HG02571 (cell line): ENCODE results near the gene PPP4C.
A peak's percentile ranks its signal among the peaks of the same experiment; 100 is the strongest.
"Not testable (repeated sequence)": the region's sequence is repeated elsewhere in the genome, so short reads cannot be mapped to it uniquely, and the experiment has no call there.

Experiments used
- ATAC-seq: cut with Tn5 transposase; IDR thresholded peaks from one replicate; pipeline ENCODE4 v1.9.1; 2021; ENCODE audit warnings: mild to moderate bottlenecking, moderate library complexity; ENCODE audit not compliant: unreplicated experiment

PPP4C gene

DNA sequence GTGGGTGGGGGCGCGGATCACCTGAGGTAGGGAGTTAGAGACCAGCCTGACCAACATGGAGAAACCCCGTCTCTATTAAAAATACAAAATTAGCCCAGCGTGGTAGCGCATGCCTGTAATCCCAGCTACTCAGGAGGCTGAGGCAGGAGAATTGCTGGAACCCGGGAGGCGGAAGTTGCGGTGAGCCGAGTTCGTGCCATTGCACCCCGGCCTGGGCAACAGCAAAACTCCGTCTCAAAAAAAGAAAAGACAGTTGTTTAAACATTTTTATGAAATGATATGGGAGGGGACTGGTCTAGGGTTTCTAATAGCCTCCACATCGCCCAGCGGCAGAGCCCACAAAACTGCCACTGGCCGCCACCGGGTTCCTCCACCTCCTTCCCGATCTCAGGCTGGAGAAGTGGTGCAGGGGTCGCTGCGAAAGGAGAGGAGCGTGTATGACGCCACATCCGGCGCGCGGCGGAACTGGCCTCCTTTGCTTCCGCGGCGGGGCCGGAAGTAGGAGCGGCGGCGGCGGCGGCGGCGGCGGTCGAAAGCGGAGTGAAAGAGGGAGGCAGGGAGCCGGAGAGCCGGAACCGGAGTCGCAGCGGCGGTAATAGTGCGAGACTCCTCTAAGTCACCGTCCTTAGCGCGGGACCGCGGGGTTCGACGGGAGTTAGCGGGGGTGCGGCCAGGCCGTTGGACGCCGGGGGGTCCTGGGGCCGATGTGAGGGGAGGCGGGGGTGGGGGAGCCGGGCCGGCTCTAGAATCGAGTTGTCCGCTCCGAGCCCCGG is at the start of gene PPP4C:
PPP4C (plus strand) TSS at position 492 of the 773 bp plus-strand sequence. CDS start 384 bp downstream, outside the sequence.
- ATAC-seq, result peak; percentile 65

DNA sequence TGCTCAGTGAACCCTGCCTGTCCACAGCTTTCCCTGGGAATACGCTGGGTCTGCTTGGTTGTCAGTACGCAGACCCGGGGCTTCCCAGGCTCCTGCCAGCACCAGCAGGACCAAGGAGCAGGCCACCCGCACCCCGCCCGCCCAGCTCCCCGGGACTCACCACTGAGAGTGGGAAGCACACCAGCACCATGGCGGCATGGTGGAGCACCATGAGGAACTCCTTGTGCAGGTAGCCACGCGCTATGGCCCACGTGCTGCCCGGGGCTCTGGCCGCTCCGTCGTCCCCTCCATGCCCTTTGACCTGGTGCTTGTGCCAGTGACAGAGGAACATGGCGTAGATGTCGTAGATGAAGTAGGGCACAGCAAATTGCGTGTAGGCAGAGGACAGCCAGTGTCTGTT is 49.3 kb upstream of the PPP4C start:
- ATAC-seq, result no peak

GRCh38 chr16:30027588-30028437 is 48.0 kb upstream of the PPP4C start:
- no peak for ATAC-seq

- no peak for ATAC-seq
Observed at GRCh38 chr16:30028438-30029076, 47.2 kb upstream of the PPP4C start.

DNA sequence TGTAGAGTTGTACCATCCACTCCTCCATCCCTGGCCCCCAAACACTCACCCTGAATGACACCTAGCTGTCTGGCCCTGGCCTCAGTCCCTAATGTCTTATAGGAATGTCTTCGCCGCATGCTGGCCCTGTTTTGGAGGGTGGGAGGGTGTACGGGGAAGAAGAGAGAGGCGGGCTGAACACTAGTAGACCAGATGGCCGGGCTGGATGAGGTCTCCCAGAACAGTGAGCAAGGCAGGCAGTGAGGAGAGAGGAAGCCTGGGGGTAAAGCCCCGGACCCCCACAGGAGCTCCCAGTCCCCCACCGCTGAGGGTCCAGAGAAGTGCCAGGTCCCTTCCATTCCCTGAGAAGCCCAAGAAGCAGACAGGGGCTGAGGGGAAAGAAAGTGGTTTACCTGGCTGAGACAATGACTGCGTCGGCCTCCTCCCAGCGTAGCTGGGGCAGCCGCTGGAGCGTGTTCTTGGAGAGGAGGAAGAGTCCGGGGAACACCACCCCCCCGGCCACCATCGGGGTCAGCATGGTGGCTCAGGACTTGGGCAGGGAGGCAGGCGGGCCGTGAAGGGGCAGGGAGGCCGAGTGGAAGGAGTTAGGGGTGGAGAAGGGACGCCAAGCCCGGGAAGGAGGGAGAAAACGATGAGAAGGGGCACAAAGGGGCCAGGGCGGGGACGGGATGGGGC is 45.6 kb upstream of the PPP4C start:
- ATAC-seq, result no peak

DNA sequence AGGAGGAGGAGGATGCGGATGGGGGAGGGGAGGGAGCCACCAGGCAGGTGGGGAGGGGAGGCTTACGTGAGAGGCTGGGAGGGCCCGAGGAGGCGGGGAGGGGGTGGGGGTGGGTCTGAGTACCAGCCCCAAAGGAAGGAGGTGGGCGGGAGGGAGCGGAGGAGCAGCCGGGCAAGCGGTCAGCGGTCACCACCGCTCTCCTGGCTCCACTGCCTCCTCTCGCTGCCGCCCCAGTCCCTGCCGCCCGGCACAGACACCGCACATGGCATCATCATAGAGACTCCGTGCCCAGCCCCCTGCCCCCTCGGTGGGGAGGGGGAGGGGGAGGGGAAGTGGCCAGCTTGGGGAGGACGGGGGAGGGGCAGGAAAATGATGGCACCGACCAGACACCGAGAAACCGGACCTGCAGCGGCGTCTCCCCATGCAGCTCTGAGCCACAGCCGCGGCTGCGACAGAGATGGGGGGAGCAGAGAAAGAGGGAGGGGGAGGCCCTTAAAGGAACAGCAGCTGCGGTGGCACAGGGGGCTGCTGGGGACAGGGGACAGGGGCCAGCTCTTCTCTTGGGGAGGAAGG is 44.9 kb upstream of the PPP4C start, which contains the start of gene TLCD3B:
TLCD3B (minus strand) TSS at position 431 of the 573 bp plus-strand sequence. CDS start 744 bp downstream, outside the sequence.
- ATAC-seq, result no peak

GRCh38 chr16:30031477-30031918 is 44.3 kb upstream of the PPP4C start:
- no peak for ATAC-seq

GRCh38 chr16:30032083-30032819 is 43.5 kb upstream of the PPP4C start:
- ATAC-seq, result no peak

DNA sequence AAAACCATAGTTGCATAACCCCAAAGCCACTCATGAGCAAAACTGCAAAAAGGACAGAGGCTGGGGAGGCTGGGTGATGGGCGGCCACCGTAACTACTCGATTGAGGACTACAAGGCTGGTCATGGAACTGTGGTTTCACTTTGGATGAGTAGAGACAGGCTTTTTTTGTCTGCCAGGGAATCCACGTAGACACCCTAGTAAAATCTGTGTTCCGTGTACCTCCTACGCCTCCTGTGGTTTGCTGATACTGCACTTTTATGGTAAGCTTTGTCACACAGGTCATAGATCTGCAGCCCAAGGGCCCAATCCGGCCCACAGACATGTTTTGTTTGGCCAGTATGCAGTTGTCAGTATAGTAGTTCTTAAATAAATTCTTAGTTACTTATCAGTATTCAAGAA is 42.5 kb upstream of the PPP4C start:
- ATAC-seq, result no peak

DNA sequence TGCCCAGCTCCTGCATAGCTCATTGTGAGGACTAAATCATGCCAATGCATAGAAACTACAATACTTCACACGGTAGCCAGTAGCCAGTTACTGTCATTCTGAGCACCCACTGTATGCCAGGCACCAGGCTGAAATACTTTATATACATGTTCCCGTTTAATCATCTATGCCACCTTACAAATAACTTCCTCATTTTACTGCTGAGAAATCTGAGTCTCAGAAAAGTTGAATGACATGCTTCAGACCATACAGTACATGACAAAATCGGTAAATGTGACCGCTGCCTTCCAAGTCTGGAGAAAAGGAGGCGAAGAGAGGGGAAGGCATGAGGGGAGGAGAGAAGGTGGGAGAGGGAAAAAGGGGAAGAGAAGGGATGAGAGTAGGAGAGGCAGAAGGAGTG is 35.6 kb upstream of the PPP4C start:
- no peak for ATAC-seq

- ATAC-seq, result not testable (repeated sequence)
Observed at GRCh38 chr16:30040690-30041089, 35.1 kb upstream of the PPP4C start.

- no peak for ATAC-seq
Observed at GRCh38 chr16:30041841-30042240, 34.0 kb upstream of the PPP4C start.

- no peak for ATAC-seq
Observed at GRCh38 chr16:30046178-30046577, 29.6 kb upstream of the PPP4C start.

DNA sequence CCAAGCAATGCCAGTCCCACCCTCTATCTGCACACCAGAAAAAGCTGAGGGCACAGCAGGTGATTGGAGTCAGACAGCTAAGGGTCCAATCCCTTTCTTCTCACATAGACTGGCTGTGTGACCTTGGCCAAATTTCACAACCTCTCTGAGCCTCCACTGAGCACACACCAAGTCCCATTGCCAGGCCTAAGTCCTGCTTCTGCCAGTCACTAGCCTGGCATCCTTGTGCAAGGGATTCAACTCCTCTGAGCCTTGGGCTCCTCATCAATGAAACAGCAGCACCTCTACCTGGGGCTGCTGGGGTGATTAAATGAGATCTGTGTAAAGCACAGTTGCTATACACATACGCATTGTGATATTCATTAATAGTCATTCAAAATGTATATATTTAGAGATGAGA is 29.2 kb upstream of the PPP4C start:
- no peak for ATAC-seq

DNA sequence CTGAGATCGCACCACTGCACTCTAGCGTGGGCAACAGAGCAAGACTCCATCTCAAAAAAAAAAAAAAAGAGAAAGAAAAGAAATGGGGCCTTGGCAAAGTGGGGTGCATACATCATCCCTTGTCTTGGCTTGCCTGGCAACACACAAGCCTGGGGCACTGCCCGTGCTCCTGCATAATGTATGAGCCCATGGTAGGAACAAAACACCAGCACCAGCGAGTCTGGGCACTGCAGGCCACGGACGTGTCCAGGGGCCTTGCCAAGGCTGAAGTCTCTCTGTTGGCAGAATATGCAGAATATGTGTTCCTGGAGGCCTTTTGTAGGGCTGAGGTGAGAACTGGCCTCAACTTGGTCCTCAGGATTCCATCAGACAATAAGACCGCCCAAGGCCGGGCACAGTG is 25.9 kb upstream of the PPP4C start:
- ATAC-seq, result no peak

GRCh38 chr16:30051518-30051917 is 24.3 kb upstream of the PPP4C start:
- ATAC-seq, result no peak

DNA sequence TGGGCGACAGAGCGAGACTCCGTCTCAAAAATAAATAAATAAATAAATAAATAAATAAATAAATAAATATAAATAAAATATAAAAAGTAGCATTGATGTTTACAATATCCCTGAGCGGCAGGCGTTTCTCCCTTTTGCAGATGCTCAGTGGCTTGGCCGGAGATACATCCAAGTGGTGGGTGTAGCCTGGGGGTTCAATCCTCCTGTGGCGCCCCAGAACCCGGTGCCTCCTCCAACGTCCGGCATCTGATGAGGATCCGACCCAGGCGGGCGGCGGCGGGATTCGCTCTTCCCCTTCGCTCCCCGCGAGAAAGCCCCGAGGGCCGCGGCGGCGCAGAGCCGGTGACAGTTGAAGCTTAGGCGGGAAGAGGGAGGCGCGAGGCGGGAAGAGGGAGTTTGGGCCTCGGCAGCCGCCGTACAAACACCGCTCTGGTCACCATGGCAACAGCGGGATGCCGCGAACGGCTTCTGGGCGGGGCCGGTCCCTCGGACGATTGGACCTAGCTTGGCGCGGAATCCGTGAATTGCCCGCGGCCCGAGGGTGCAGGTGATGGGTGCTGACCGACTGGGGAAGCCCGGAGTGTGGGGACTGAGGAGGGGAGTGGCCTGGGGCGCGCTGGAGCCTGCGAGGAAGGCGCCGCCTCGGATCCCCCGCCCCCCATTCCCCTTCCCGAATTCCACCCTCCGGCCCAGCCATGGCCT is 23.0 kb upstream of the PPP4C start:
- ATAC-seq, result peak; percentile 43

GRCh38 chr16:30053376-30054015 is 22.3 kb upstream of the PPP4C start:
- no peak for ATAC-seq

DNA sequence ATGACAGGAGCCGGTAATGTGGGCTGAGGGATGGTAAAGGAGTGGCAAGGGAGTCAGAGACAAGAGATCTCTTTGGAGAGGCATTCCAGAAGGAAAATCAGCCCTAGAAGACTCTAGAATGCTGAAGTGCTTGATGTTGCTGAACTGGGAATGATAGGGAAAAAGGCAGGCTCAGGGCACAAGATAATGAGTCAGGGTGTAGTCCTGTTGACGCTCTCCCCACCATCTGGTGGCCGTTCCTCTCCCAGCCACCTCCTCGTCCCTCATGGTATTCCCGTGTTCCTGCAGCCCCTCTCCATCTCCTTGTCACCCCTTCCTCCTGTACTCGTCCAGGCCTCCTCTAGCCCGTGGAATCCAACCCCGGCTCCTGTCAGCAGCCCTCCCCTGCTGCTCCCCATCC is 21.3 kb upstream of the PPP4C start:
- ATAC-seq, result no peak
